ENCODE data around the gene DRD2.

DRD2 gene

DNA sequence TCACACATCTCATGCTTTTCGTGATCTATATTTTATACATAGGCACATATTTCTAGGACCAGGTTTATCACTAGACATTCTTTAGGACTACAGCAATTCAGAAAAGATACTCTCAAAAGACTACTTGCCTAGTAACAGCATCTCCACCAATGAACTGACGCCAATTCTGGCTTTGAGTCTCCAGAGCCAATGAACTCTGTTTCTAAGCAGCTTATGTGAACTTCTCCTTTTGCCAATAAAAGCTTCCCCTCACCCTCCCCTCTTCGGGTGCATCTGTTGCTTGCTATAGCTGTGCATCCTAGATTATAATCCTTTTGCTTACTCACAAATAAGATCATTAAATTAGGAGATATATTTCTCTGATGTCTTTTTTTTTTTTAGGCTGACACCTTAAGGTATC lies 99.0 kb downstream of the DRD2 start:
- no peak overlapping the region for H3K9ac ChIP-seq (ENCODE audit: low read depth in 1 of 2, low read length in 2 of 2)
- H3K36me3 ChIP-seq (ENCODE audit: control insufficient read depth in 1 of 2, insufficient read depth in 2 of 2, low read length in 2 of 2) = no peaks in the 10 kb centered on the region
- H3K4me3 ChIP-seq (ENCODE audit: low read depth in 1 of 2, low read length in 2 of 2) = no peak overlapping the region
- H3K9me3 ChIP-seq (ENCODE audit: control insufficient read depth in 1 of 2, low read length in 2 of 2) = no peaks in the 10 kb centered on the region
- H3K27ac ChIP-seq (ENCODE audit: low read depth, low read length) = no peak overlapping the region
- H3K27me3 ChIP-seq (ENCODE audit: control insufficient read depth in 1 of 2, insufficient read depth in 2 of 2, low read length in 2 of 2) = no peaks in the 10 kb centered on the region
- H3K4me1 ChIP-seq (ENCODE audit: control insufficient read depth in 1 of 2, insufficient read depth in 2 of 2, low read length in 2 of 2) = peaks cover 0 to 12% of the 10 kb centered on the region in 2 donors

DNA sequence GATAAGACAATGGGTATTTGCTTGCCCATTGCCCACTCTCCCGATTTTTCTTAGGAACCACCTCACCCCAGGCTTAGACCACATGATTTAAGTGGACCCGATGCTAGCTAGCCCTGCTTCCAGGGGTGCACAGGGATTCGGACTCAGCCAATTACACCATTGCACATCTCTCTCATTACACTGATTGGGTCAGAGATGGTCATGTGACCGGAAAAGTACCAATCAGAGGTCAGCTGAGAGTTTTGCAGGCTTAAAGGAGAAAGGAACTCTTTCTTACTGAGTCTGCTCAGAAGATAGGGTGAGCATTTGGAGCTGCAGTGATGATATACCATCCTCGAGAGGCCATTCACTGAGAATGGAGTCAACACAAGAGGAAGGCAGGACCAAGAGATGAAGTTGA lies 99.8 kb downstream of the DRD2 start:
- Histone ChIP-seq H3K4me1 (ENCODE audit: control insufficient read depth in 1 of 2, insufficient read depth in 2 of 2, low read length in 2 of 2) (peaks cover 0 to 12% of the 10 kb centered on the region in 2 donors), H3K27me3 (ENCODE audit: control insufficient read depth in 1 of 2, insufficient read depth in 2 of 2, low read length in 2 of 2) (no peaks in the 10 kb centered on the region), H3K4me3 (ENCODE audit: low read depth in 1 of 2, low read length in 2 of 2) (no peak overlapping the region), H3K27ac (ENCODE audit: low read depth, low read length) (no peak overlapping the region), H3K36me3 (ENCODE audit: control insufficient read depth in 1 of 2, insufficient read depth in 2 of 2, low read length in 2 of 2) (no peaks in the 10 kb centered on the region), H3K9me3 (ENCODE audit: control insufficient read depth in 1 of 2, low read length in 2 of 2) (no peaks in the 10 kb centered on the region), H3K9ac (ENCODE audit: low read depth in 1 of 2, low read length in 2 of 2) (no peak overlapping the region)

DNA sequence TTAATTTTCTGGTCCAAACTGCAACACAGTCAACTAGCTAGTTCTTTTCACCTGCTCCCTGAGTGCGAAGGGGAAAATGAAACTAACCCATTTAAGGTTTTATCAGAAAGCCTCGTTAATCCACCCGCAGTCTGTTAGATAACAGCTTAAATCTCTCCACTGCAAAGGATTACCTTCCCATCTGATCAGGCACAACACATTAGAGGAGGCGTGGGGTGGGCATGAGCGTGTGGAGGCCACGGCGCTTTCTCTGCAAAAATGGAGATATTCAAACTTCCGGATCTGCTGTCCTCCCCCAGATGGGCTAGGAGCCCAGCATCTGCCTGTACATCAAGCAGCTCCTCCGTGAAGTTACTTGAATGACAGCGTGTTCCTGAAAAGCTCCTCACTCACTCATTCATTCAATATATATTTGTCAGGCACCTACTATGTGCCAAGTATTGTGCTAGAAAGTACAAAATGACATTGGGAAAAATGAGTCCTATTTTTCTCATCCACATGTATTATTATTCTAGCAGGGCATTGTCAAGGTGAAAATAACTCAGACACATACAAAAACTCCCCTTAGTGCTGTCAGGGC lies 101.1 kb downstream of the DRD2 start:
- Histone ChIP-seq H3K27ac (ENCODE audit: low read depth, low read length) (no peak overlapping the region), H3K4me3 (ENCODE audit: low read depth in 1 of 2, low read length in 2 of 2) (peak overlapping the region; percentile 46 to 47), H3K9ac (ENCODE audit: low read depth in 1 of 2, low read length in 2 of 2) (no peak overlapping the region), H3K27me3 (ENCODE audit: control insufficient read depth in 1 of 2, insufficient read depth in 2 of 2, low read length in 2 of 2) (no peaks in the 10 kb centered on the region), H3K36me3 (ENCODE audit: control insufficient read depth in 1 of 2, insufficient read depth in 2 of 2, low read length in 2 of 2) (no peaks in the 10 kb centered on the region), H3K4me1 (ENCODE audit: control insufficient read depth in 1 of 2, insufficient read depth in 2 of 2, low read length in 2 of 2) (peaks cover 0 to 12% of the 10 kb centered on the region in 2 donors), H3K9me3 (ENCODE audit: control insufficient read depth in 1 of 2, low read length in 2 of 2) (no peaks in the 10 kb centered on the region)

DNA sequence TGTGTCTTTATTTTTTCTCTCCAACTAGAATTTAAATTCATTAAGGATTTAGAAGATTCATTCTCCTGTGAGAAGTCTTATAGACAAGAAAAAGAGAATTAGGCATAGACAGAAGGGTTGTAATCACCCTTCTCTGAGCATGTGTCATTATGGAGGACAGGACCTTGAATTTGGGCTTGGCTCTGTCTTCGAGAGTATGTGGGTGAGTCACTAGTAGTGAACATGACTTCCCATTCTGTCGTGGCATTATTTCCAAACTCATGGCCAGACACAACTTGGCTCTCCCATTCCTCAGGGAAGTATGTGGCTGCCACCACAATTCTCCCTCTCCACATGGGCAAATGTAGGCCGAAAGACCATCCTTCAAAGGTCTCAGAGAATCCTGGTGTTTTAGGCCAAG lies 101.9 kb downstream of the DRD2 start:
- Histone ChIP-seq H3K27me3 (ENCODE audit: control insufficient read depth in 1 of 2, insufficient read depth in 2 of 2, low read length in 2 of 2) (no peaks in the 10 kb centered on the region), H3K9ac (ENCODE audit: low read depth in 1 of 2, low read length in 2 of 2) (no peak overlapping the region), H3K4me1 (ENCODE audit: control insufficient read depth in 1 of 2, insufficient read depth in 2 of 2, low read length in 2 of 2) (peaks cover 0 to 12% of the 10 kb centered on the region in 2 donors), H3K27ac (ENCODE audit: low read depth, low read length) (no peak overlapping the region), H3K9me3 (ENCODE audit: control insufficient read depth in 1 of 2, low read length in 2 of 2) (no peaks in the 10 kb centered on the region), H3K4me3 (ENCODE audit: low read depth in 1 of 2, low read length in 2 of 2) (no peak overlapping the region), H3K36me3 (ENCODE audit: control insufficient read depth in 1 of 2, insufficient read depth in 2 of 2, low read length in 2 of 2) (peaks cover 0 to 2% of the 10 kb centered on the region in 2 donors)

DNA sequence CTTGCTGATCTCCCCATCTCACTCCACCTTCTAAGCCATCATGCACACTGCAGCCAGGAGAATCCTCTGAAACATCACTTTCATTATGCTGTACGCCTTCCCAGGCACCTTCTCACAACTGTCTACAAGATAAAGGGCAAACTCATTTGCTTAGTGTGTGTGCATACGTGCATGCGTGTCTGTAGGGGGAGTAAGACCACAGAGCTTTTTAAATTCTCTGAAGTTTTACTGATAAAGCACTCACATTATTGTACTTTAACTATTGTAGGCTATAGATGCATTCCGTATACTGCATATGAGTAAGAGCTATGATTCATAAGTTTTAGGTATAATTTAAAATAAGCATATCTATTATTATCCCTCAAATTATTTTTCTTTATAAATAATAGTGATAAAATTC lies 102.9 kb downstream of the DRD2 start:
- H3K4me1 ChIP-seq (ENCODE audit: control insufficient read depth in 1 of 2, insufficient read depth in 2 of 2, low read length in 2 of 2) = peaks cover 0 to 12% of the 10 kb centered on the region in 2 donors
- no peak overlapping the region for H3K27ac ChIP-seq (ENCODE audit: low read depth, low read length)
- no peak overlapping the region for H3K4me3 ChIP-seq (ENCODE audit: low read depth in 1 of 2, low read length in 2 of 2)
- no peaks in the 10 kb centered on the region for H3K9me3 ChIP-seq (ENCODE audit: control insufficient read depth in 1 of 2, low read length in 2 of 2)
- H3K9ac ChIP-seq (ENCODE audit: low read depth in 1 of 2, low read length in 2 of 2) = no peak overlapping the region
- no peaks in the 10 kb centered on the region for H3K27me3 ChIP-seq (ENCODE audit: control insufficient read depth in 1 of 2, insufficient read depth in 2 of 2, low read length in 2 of 2)
- H3K36me3 ChIP-seq (ENCODE audit: control insufficient read depth in 1 of 2, insufficient read depth in 2 of 2, low read length in 2 of 2) = peaks cover 0 to 7% of the 10 kb centered on the region in 2 donors

DNA sequence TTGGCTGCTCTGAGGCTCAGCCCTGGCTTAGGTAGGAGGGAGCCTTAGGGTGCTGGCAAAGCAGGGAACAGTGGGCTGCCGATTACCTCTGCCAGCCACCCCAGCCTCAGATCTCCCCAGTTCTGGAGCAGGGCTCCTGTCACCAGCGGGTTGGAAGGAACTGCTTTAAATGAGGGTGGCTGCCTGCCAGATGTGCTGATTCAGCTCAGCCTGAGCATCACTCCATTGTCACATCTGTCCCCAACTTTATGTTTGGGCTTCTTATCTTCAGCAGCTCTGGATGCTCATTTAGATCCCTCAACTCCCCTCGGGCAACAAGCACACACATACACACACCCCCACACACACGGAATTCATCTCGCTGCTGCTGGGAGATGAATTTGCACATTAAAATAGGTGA lies 104.6 kb downstream of the DRD2 start:
- Histone ChIP-seq H3K27ac (ENCODE audit: low read depth, low read length) (no peak overlapping the region), H3K9me3 (ENCODE audit: control insufficient read depth in 1 of 2, low read length in 2 of 2) (no peaks in the 10 kb centered on the region), H3K4me3 (ENCODE audit: low read depth in 1 of 2, low read length in 2 of 2) (no peak overlapping the region), H3K4me1 (ENCODE audit: control insufficient read depth in 1 of 2, insufficient read depth in 2 of 2, low read length in 2 of 2) (peaks cover 0 to 12% of the 10 kb centered on the region in 2 donors), H3K36me3 (ENCODE audit: control insufficient read depth in 1 of 2, insufficient read depth in 2 of 2, low read length in 2 of 2) (peaks cover 4 to 11% of the 10 kb centered on the region in 2 donors), H3K9ac (ENCODE audit: low read depth in 1 of 2, low read length in 2 of 2) (no peak overlapping the region), H3K27me3 (ENCODE audit: control insufficient read depth in 1 of 2, insufficient read depth in 2 of 2, low read length in 2 of 2) (no peaks in the 10 kb centered on the region)

DNA sequence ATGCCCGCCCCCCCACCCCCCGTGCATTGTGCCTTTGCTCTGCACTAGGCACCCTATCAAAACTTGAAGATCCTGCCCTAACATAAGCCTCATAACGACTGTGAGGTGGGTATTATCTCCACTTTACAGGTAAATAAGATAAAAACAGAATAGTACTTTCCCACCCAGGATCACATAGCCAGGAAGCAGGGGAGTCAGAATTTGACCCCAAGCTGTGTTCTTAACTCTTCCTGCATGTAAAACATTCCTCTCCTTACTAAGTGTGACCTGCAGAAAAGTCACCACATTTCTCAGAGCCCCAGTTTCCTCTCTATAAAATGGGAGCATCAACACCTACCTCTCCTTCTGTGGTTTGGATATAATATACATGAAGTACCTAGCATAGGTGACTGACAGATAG lies 105.8 kb downstream of the DRD2 start:
- Histone ChIP-seq H3K36me3 (ENCODE audit: control insufficient read depth in 1 of 2, insufficient read depth in 2 of 2, low read length in 2 of 2) (peaks cover 13 to 22% of the 10 kb centered on the region in 2 donors), H3K4me1 (ENCODE audit: control insufficient read depth in 1 of 2, insufficient read depth in 2 of 2, low read length in 2 of 2) (peaks cover 0 to 10% of the 10 kb centered on the region in 2 donors)

GRCh38 chr11:113365895-113366294 lies 109.3 kb downstream of the DRD2 start:
- no peak overlapping the region for H3K9ac ChIP-seq (ENCODE audit: low read depth in 1 of 2, low read length in 2 of 2)
- no peaks in the 10 kb centered on the region for H3K4me1 ChIP-seq (ENCODE audit: control insufficient read depth in 1 of 2, insufficient read depth in 2 of 2, low read length in 2 of 2)
- H3K4me3 ChIP-seq (ENCODE audit: low read depth in 1 of 2, low read length in 2 of 2) = no peak overlapping the region
- H3K9me3 ChIP-seq (ENCODE audit: control insufficient read depth in 1 of 2, low read length in 2 of 2) = no peaks in the 10 kb centered on the region
- H3K36me3 ChIP-seq (ENCODE audit: control insufficient read depth in 1 of 2, insufficient read depth in 2 of 2, low read length in 2 of 2) = peaks cover 16 to 45% of the 10 kb centered on the region in 2 donors
- H3K27me3 ChIP-seq (ENCODE audit: control insufficient read depth in 1 of 2, insufficient read depth in 2 of 2, low read length in 2 of 2) = no peaks in the 10 kb centered on the region
- no peak overlapping the region for H3K27ac ChIP-seq (ENCODE audit: low read depth, low read length)

More for the DNA sequence above, 105.8 kb downstream of the DRD2 start:
- Histone ChIP-seq H3K27me3 (ENCODE audit: control insufficient read depth in 1 of 2, insufficient read depth in 2 of 2, low read length in 2 of 2) (no peaks in the 10 kb centered on the region), H3K9me3 (ENCODE audit: control insufficient read depth in 1 of 2, low read length in 2 of 2) (no peaks in the 10 kb centered on the region), H3K4me3 (ENCODE audit: low read depth in 1 of 2, low read length in 2 of 2) (no peak overlapping the region), H3K27ac (ENCODE audit: low read depth, low read length) (no peak overlapping the region), H3K9ac (ENCODE audit: low read depth in 1 of 2, low read length in 2 of 2) (no peak overlapping the region)

- H3K9ac ChIP-seq (ENCODE audit: low read depth in 1 of 2, low read length in 2 of 2) = no peak overlapping the region
- H3K4me1 ChIP-seq (ENCODE audit: control insufficient read depth in 1 of 2, insufficient read depth in 2 of 2, low read length in 2 of 2) = no peaks in the 10 kb centered on the region
- H3K9me3 ChIP-seq (ENCODE audit: control insufficient read depth in 1 of 2, low read length in 2 of 2) = no peaks in the 10 kb centered on the region
- H3K36me3 ChIP-seq (ENCODE audit: control insufficient read depth in 1 of 2, insufficient read depth in 2 of 2, low read length in 2 of 2) = peaks cover 16 to 61% of the 10 kb centered on the region in 2 donors
- no peak overlapping the region for H3K4me3 ChIP-seq (ENCODE audit: low read depth in 1 of 2, low read length in 2 of 2)
- H3K27me3 ChIP-seq (ENCODE audit: control insufficient read depth in 1 of 2, insufficient read depth in 2 of 2, low read length in 2 of 2) = no peaks in the 10 kb centered on the region
- H3K27ac ChIP-seq (ENCODE audit: low read depth, low read length) = no peak overlapping the region
These were observed 111.1 kb downstream of the DRD2 start for GRCh38 chr11:113363996-113364641.

- H3K27me3 ChIP-seq (ENCODE audit: control insufficient read depth in 1 of 2, insufficient read depth in 2 of 2, low read length in 2 of 2) = no peaks in the 10 kb centered on the region
- no peaks in the 10 kb centered on the region for H3K9me3 ChIP-seq (ENCODE audit: control insufficient read depth in 1 of 2, low read length in 2 of 2)
- H3K27ac ChIP-seq (ENCODE audit: low read depth, low read length) = no peak overlapping the region
- no peaks in the 10 kb centered on the region for H3K4me1 ChIP-seq (ENCODE audit: control insufficient read depth in 1 of 2, insufficient read depth in 2 of 2, low read length in 2 of 2)
- no peak overlapping the region for H3K9ac ChIP-seq (ENCODE audit: low read depth in 1 of 2, low read length in 2 of 2)
- H3K4me3 ChIP-seq (ENCODE audit: low read depth in 1 of 2, low read length in 2 of 2) = no peak overlapping the region
- H3K36me3 ChIP-seq (ENCODE audit: control insufficient read depth in 1 of 2, insufficient read depth in 2 of 2, low read length in 2 of 2) = peaks cover 16 to 65% of the 10 kb centered on the region in 2 donors
These were observed 111.8 kb downstream of the DRD2 start for GRCh38 chr11:113363406-113363805.

Measured in duodenal mucosa (tissue), 2 donors.